ENCODE measurements around the gene FOXL2.
"Not testable (repeated sequence)": the region's sequence is repeated elsewhere in the genome, so short reads cannot be mapped to it uniquely, and the experiment has no call there.

Gene FOXL2

GRCh38 chr3:138928727-138929372 lies 18.1 kb downstream of the FOXL2 start:
- Histone ChIP-seq H3K9me3 (ENCODE audit: control insufficient read depth, insufficient read depth, low read length) (no peaks in the 10 kb centered on the region), H3K36me3 (ENCODE audit: insufficient read depth, low read length) (no peaks in the 10 kb centered on the region), H3K9ac (ENCODE audit: low read depth, low read length) (no peak overlapping the region), H3K4me1 (ENCODE audit: insufficient read depth, low read length) (no peaks in the 10 kb centered on the region)

GRCh38 chr3:138923531-138923994 lies 23.4 kb downstream of the FOXL2 start:
- Histone ChIP-seq H3K4me1 (ENCODE audit: insufficient read depth, low read length) (no peaks in the 10 kb centered on the region; the same call in 1 of the 2 replicates), H3K9ac (ENCODE audit: low read depth, low read length) (no peak overlapping the region), H3K36me3 (ENCODE audit: insufficient read depth, low read length) (no peaks in the 10 kb centered on the region), H3K9me3 (ENCODE audit: control insufficient read depth, insufficient read depth, low read length) (no peaks in the 10 kb centered on the region)

DNA sequence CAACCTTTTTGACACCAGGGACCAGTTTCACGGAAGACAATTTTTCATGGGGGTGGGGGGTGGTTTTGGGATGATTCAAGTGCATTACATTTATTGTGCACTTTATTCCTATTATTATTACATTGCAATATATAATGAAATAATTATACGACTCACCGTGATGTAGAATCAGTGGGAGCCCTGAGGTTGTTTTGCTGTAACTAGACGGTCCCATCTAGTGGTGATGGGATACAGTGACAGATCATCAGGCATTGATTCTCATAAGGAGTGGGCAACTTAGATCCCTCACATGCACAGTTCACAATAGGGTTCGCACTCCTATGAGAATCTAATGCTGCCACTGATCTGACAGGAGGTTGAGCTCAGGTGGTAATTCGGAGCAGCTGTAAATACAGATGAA lies 24.5 kb downstream of the FOXL2 start:
- not testable (repeated sequence) for H3K4me1 ChIP-seq (ENCODE audit: insufficient read depth, low read length); H3K9ac ChIP-seq (ENCODE audit: low read depth, low read length); H3K9me3 ChIP-seq (ENCODE audit: control insufficient read depth, insufficient read depth, low read length); H3K36me3 ChIP-seq (ENCODE audit: insufficient read depth, low read length)

DNA sequence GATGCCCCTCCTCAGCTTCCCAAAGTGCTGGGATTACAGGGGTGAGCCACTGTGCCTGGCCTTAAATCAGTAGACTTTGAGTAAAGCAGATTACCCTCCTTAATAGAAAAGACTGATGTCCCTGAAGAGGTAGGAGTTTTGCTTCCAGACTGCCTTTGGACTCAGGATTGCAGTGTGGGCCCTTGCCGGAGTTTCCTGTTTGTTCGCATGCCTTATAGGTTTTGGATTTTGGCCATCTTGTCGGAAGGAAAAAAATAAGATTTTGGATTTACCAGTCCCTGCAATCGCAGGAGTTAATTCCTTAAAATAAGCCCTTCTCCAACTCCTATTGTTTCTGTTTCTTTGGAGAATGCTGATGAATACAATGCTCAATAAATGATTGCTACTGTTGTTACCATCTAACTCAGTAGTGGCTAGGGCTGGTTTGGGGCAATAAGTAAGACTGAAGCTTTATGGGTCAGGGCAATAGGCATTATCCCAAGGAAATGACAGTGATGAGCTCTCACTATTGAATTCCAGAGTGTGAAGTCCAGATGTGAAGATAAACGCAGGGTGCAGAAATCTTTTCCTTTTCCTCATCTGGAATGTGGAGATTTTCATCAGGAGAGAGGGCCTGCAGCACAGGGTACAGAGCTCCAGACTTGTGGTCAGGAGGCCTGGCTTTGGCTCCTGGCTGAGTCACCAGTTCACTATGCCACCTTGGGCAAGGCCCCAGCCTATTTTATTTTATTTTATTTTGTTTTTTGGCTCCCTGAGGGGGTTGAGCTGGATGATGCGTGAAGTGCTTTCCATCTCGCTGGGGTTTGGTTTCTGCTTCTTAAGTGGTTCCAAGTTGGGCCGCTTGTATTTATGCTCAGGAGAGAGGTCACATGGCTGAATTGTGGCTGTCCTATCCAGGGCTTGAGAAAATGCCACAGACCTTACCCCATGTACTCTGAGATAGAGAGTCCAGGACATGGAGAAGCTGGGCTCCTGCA lies 25.3 kb downstream of the FOXL2 start:
- Histone ChIP-seq H3K9me3 (ENCODE audit: control insufficient read depth, insufficient read depth, low read length) (no peaks in the 10 kb centered on the region), H3K4me1 (ENCODE audit: insufficient read depth, low read length) (no peaks in the 10 kb centered on the region; the same call in 1 of the 2 replicates), H3K36me3 (ENCODE audit: insufficient read depth, low read length) (no peaks in the 10 kb centered on the region), H3K9ac (ENCODE audit: low read depth, low read length) (no peak overlapping the region)

GRCh38 chr3:138919325-138919724 lies 27.6 kb downstream of the FOXL2 start:
- H3K9ac ChIP-seq (ENCODE audit: low read depth, low read length): no peak overlapping the region
- no peaks in the 10 kb centered on the region for H3K36me3 ChIP-seq (ENCODE audit: insufficient read depth, low read length)
- no peaks in the 10 kb centered on the region; the same call in 1 of the 2 replicates for H3K4me1 ChIP-seq (ENCODE audit: insufficient read depth, low read length)
- no peaks in the 10 kb centered on the region for H3K9me3 ChIP-seq (ENCODE audit: control insufficient read depth, insufficient read depth, low read length)

GRCh38 chr3:138916824-138917223 lies 30.1 kb downstream of the FOXL2 start:
- no peak overlapping the region for H3K9ac ChIP-seq (ENCODE audit: low read depth, low read length)
- H3K4me1 ChIP-seq (ENCODE audit: insufficient read depth, low read length): no peaks in the 10 kb centered on the region; the same call in 1 of the 2 replicates
- H3K36me3 ChIP-seq (ENCODE audit: insufficient read depth, low read length): no peaks in the 10 kb centered on the region
- no peaks in the 10 kb centered on the region for H3K9me3 ChIP-seq (ENCODE audit: control insufficient read depth, insufficient read depth, low read length)

- no peaks in the 10 kb centered on the region for H3K9me3 ChIP-seq (ENCODE audit: control insufficient read depth, insufficient read depth, low read length)
- no peaks in the 10 kb centered on the region for H3K36me3 ChIP-seq (ENCODE audit: insufficient read depth, low read length)
- peak overlapping the region; percentile 95 for H3K9ac ChIP-seq (ENCODE audit: low read depth, low read length)
- no peaks in the 10 kb centered on the region for H3K4me1 ChIP-seq (ENCODE audit: insufficient read depth, low read length)
Observed at GRCh38 chr3:138915503-138916498, 31.1 kb downstream of the FOXL2 start.

DNA sequence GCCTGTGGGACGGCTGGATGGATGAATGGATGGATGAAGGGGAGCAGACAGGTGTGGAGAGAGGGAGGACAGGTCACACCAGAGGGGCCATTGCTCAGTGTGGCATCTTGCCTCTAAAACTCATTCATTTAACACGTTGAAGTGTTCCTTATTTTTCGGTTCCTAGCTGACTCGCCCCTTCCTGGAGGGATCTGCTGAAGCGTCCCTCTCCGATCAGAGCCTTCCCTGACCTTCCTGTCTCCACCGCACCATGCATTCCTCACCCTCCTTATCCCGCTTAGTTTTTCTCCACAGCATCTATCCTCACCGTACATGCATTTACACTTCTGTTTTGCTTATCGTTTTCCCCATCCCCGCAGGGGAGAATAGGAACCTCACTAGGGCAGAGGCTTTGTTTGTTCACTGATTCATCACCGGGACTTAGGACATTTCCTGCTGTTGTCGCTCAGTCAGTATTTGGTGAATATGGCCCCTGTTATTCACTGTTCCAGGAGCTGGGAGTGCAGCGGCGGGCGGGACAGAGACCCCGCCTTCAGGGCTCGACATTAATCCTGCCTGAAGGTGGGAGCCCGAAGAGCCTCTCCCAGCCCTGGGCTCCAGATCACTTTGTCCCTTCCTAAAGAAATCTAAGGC lies 32.0 kb downstream of the FOXL2 start:
- H3K4me1 ChIP-seq (ENCODE audit: insufficient read depth, low read length): no peaks in the 10 kb centered on the region
- H3K9me3 ChIP-seq (ENCODE audit: control insufficient read depth, insufficient read depth, low read length): no peaks in the 10 kb centered on the region
- H3K36me3 ChIP-seq (ENCODE audit: insufficient read depth, low read length): no peaks in the 10 kb centered on the region
- H3K9ac ChIP-seq (ENCODE audit: low read depth, low read length): peak overlapping the region; percentile 67

DNA sequence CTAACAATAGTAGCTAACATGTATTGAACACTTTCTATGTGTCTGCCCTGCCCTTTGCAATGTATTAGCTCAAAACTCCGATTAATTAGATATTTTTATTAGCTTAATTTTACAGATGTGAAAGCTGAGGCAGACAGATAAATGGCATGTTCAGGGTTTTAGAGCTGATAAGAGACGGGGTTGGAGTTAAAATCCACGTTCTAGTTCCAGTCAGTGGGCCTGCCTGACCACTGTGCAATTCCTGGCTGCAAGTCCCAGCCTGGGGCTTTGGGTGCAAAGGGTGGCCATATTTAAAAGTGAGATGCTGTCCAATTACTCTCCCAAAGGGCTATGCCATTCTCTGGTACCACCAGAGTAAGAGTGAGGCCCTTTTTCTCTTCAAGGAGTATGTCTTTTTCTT lies 33.2 kb downstream of the FOXL2 start:
- H3K4me1 ChIP-seq (ENCODE audit: insufficient read depth, low read length): no peaks in the 10 kb centered on the region
- no peaks in the 10 kb centered on the region for H3K36me3 ChIP-seq (ENCODE audit: insufficient read depth, low read length)
- H3K9ac ChIP-seq (ENCODE audit: low read depth, low read length): no peak overlapping the region
- no peaks in the 10 kb centered on the region for H3K9me3 ChIP-seq (ENCODE audit: control insufficient read depth, insufficient read depth, low read length)

GRCh38 chr3:138912237-138912636 lies 34.7 kb downstream of the FOXL2 start:
- H3K36me3 ChIP-seq (ENCODE audit: insufficient read depth, low read length): no peaks in the 10 kb centered on the region
- no peaks in the 10 kb centered on the region for H3K4me1 ChIP-seq (ENCODE audit: insufficient read depth, low read length)
- H3K9me3 ChIP-seq (ENCODE audit: control insufficient read depth, insufficient read depth, low read length): no peaks in the 10 kb centered on the region
- no peak overlapping the region for H3K9ac ChIP-seq (ENCODE audit: low read depth, low read length)

GRCh38 chr3:138911621-138912020 lies 35.3 kb downstream of the FOXL2 start:
- no peaks in the 10 kb centered on the region for H3K4me1 ChIP-seq (ENCODE audit: insufficient read depth, low read length)
- H3K9ac ChIP-seq (ENCODE audit: low read depth, low read length): no peak overlapping the region
- no peaks in the 10 kb centered on the region for H3K36me3 ChIP-seq (ENCODE audit: insufficient read depth, low read length)
- H3K9me3 ChIP-seq (ENCODE audit: control insufficient read depth, insufficient read depth, low read length): no peaks in the 10 kb centered on the region

GRCh38 chr3:138909904-138910303 lies 37.0 kb downstream of the FOXL2 start:
- no peaks in the 10 kb centered on the region for H3K4me1 ChIP-seq (ENCODE audit: insufficient read depth, low read length)
- H3K36me3 ChIP-seq (ENCODE audit: insufficient read depth, low read length): no peaks in the 10 kb centered on the region
- H3K9ac ChIP-seq (ENCODE audit: low read depth, low read length): no peak overlapping the region
- H3K9me3 ChIP-seq (ENCODE audit: control insufficient read depth, insufficient read depth, low read length): no peaks in the 10 kb centered on the region

DNA sequence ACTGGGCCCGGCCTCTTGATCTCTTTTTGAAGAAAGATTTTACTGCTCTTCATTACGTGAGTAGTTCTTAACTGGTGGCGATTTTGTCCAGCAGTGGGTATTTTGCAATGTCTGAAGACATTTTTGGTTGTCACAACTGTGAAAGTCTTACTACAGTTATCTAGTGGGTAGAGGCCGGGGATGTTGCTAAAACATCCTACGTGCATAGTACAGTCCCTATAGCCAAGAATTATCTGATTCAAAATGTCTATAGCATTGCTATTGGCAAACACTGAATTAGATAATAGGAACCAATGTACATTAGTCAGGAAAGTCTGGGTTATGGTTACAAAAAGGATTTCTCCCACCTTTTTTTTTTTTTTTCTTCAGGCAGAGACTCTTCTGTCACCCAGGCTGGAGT lies 38.1 kb downstream of the FOXL2 start:
- no peaks in the 10 kb centered on the region for H3K4me1 ChIP-seq (ENCODE audit: insufficient read depth, low read length)
- no peaks in the 10 kb centered on the region for H3K36me3 ChIP-seq (ENCODE audit: insufficient read depth, low read length)
- no peak overlapping the region for H3K9ac ChIP-seq (ENCODE audit: low read depth, low read length)
- H3K9me3 ChIP-seq (ENCODE audit: control insufficient read depth, insufficient read depth, low read length): no peaks in the 10 kb centered on the region
